NCI-H774 (cell line): ENCODE results near the gene COL4A1.
A peak's percentile ranks its signal among the peaks of the same experiment; 100 is the strongest.

Source experiments
- DNase-seq: peaks from one replicate; lab custom pipeline; 2025; lab: John Stamatoyannopoulos, UW

COL4A1 gene

DNA sequence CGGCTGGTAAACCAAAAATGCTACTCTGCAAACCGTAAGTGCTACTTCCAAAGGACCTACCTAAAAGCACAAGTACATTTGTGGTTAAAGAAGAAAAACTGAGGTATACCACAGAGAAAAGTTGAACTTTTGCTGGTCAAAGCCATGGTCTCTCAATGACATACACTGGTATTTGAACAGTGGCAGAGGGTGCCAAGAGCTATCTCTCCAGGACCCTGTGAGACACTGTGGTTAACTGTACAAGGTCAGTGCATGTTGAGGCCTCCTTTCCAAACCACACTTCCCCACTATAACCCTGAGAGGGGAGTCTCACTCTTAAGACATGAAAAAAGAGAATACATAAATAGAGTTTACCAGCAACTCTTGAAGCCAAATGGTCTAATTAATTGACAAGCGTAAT is 49.5 kb downstream of the COL4A1 start:
- no peak for DNase-seq

DNA sequence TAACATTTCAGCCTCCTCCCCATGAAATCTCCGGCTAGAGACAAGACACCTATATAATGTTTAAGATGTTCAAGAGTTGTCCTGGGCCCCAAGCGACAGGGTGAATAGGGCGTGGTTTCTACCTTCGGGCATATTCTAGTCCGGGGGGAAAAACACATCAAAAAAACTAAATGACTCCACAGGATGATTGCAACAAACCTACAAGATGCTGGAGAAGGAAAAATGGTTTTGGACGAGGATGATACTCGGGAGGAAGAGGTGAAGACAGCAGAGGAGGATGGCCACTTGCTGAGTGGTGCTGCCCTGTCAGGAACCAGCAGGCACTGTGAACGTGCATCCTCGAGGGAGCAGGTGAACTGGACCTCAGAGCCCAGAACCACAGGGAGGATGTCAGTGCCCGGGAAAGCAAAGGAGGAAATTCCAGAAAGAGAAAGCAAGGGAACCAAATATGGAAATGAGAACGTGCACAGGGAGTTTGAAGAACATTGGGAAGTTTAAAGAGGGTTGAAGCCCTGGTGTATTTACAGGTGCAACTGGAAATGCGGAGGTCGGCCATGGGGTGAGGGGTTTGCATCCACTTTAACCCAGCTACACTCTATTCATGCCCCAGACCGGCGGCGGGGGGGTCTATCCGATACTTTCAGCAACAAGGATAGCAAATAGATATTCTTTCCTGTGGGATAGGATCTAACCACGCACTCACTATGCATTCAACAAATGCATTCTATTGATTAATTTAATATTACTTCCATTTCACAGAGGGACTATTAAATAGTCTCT is 50.6 kb downstream of the COL4A1 start:
- DNase-seq: no peak

DNA sequence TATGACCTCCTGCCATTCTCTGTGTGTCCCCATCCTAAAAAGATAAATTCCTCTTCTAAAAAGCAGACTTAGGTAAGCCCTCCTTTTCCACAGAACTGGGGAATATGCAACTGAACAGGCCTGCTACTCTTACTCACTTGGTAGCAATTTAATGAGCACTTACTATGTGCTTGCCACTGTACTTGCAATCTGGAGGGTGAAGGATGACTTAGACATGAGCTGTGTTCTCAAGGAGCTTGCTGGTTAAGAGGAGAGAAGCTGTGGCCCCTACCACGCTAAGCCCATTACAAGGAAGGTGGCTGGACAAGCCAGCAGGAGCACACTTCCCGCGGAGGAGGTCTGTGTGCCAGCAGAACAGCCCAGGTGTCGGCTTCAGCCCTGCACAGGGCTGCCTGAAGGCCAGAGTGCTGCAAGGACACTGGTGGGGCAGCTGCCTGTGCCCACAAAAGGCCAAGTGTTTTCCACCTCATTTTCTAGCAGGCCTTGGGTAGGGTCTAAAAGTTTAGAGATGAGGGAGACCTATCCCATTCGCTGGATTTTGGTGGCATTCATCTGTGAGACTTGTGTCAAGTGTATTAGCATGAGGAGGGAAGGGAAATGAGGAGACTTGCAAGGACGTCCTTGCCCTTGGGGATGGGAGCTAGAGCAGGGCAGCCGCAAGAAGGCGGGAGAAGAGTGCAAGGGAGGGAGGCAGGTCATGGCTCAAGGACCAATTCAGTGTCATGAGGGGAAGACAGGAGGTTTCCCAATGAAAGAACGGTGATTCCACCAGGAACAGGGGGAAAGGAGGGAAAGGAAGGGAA is 52.0 kb downstream of the COL4A1 start:
- no peak for DNase-seq

DNA sequence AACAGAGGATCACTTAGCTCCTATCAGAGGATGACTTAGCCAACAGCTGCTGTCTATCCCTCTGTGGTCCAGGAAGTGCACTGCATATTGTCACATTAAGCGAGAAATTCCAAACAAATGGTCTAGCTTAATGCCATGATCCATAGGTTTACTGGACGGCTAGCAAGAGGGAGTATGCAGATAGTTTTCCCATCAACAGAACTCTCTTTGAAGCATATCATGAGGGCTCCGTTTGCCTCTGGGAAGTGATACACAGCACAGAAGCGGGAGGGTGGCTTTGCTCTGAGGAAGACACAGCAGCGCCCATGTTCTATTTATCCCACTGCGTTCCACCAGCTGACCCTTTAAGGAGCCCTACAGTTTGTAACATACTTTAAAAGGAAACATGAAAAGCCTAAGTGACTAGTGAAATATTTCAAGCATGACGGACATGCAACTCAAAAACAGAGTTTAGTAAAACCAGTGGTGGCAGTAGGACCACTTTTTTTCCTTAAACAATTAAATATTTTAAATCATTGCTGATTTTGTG is 52.7 kb downstream of the COL4A1 start:
- no peak for DNase-seq

DNA sequence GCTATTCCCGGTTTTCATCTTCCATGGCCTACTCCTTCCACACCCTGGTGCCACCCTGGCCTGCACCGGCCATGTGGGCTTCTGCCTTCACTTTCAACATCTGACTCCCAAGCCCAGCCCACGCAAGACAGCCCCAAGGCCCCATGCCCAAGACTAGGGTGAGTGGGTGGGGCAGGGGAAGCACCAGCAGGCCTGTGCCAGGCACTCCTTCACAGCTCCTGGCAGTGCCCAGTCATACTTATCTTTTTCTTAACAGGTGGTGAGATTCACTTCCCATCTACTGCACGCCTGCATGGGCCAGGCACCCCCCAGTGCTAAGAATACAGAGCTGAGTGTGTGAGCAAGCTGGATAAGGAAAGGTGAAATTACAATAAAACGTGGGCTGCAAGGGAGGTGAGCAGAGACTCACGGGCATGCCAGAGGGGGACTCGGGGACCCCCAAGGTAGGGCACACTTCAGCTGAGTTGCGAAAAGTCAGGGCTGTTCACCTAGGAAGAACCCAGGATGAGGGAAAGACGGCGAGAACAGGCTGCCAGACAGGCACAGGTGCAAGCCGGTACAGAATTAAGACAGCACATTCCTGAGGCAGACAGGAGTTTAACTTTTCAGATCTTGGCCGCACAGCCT is 55.7 kb downstream of the COL4A1 start:
- no peak for DNase-seq

DNA sequence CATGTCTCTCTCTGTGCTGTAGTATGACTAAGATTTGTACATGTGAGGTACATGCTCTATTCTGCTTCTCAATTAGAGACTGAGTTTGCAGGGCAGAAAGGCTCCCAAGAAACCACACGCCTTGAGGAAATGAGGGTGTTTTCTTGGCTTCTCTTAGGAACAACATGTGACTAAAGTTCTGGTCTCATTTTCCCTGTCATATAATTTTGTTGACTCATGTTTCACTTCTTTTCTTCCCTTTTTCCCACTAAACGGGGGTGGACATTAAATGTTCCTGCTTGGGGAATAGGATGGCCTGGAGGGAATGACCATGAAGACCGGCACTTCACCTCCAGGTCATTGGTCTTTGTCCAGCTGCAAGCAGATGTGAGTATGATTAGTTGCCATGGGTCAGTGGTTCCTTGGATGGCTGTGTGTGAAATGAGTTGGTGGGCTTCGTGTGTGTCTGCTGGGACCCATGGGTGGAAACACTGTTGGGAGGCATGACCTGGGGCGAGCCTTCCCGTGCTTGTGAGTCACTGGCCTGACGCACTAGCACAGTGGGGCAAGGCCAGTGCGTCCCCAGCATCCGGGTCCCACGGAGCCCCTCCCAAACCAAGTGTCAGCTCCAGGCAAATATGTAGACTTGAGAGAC is 56.6 kb downstream of the COL4A1 start:
- DNase-seq: no peak

DNA sequence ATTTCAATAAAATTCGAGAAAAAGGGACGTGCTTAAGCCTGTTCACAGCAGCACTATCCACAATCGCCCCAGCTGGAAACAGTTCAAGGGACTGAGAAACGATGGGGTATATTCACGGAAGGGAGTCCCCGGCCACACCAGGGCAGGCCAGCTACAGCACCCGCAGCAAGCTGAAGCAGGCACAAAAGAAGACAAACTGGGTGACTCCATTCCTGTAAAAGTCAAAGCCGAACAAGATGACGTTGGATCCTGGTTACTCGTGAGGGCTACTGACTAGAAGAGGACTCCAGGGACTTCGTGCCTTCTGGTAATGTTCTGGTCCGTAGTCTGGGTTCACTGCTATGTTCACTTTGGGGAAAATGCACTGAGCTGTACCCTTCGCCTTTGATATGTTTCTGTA is 57.6 kb downstream of the COL4A1 start:
- DNase-seq: no peak

DNA sequence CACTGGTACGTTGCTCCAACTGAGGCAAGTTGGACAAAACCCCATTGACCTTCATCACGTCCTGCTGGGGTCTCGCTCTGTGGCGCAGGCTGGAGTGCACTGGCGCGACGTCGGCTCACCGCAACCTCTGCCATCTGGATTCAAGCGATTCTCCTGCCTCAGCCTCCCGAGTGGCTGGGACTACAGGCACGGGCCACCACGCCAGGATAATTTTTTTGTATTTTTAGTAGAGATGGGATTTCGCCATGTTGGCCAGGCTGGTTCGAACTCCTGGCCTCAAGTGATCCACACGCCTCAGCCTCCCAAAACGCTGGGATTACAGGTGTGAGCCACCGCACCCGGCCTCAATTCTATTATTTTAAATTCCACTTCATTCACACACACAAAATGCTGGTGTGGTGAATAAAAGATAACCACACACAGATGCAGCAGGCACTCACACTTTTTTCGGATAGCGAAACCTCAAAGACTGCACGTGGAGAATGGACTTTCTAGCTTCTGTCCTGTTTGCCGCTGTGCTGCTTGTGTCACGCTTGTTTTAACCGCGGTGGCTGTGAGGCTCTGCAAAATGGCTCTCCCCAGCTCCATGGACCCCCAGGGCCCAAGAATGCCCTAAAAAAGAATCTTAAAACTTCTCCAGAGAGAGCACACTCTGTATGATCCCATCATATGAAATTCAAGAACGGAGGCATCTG is 58.4 kb downstream of the COL4A1 start:
- DNase-seq: no peak

DNA sequence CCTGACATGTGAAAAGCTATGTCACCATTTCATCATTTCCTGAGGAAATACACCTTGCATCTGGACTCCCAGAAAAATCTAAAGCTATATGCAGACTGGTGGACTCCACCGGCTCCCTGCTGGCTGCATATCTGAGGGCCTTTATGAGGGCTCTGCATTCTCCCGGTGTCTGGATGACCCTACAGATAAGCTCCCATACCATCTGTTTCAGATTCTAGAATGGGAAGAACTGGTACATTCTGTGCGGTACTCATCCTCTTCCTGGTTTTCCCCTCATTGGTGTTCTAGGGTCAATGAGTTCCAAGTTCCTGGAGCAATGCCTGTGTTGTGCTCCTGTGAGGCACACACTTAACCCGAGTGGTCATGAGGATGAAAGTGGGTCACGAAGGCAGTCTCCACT is 60.4 kb downstream of the COL4A1 start:
- DNase-seq: no peak

DNA sequence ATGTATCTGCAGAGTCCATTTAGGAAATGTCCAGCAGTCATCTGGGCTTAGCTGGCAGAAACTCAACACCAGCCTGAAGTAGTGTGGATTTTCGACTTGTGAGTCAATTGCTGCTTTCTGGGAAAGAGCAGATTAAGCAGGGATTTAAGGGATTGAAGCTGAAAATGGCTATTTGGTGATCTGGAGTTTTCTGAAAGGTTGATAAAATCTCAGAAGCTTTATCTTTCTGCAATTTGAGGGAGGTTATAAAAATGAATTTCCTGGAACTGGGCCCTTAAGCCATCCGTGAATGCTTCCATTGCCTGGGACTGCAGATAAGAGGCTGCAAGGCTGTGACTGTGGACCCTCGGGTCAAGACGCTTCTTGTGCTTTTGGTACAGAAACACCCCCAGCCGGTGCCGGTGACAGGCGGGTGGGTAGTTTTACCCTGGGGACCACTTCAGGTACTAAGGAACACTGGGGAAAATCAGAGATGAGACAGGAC is 61.5 kb downstream of the COL4A1 start:
- DNase-seq: no peak

DNA sequence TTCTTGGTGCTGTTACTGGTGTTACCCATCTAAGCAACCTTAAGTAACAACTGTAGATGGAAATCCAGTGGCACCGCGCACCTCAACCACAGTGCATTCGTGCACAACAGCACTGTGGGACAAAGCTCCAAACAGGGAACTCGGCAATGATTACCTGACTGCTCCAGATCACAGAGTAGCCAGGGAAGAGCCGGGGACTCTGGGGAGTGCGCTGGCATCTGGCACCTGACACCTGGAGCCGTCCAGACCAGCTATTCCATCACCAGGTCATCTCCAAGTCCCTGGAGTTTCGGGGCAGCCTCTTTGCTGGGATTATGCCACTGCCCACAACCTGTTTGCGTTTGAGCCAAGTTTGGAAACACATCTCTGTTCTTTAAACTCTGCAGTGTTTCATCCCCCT is 62.0 kb downstream of the COL4A1 start:
- DNase-seq: no peak

DNA sequence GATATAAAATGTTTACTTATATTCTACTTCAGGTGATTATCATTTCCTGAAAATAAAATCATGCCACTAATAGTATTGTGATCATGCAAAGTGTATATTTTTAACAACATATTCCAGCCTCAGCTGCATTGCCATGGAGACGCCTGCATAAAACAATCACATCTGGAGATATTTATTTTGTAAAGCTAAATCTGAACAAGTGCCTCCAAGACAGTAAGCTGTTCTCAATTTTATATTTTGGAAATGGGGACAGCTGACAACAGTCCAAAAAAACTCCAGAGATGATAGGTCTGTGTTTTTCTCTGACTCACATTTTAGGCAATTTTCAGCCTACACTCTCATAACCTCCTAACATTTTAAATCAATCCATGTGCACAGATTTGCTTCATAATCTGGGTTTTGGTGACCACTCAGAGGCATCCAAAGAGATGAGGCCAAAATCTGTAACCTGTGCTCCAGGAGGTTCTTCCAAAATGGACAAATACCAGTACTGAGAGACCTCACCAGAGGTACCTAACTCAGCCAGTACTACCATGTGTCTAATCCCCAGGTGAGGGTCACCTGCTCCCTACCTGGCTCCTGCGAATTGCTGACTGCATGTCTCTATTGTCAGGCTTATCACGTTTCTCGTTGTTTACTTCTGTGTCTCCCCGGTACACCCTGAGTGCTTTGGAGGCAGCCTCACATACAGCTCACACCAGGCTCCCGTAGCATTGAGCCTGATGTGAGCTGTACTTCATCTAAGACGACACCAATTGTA is 62.7 kb downstream of the COL4A1 start:
- peak; percentile 73 for DNase-seq

DNA sequence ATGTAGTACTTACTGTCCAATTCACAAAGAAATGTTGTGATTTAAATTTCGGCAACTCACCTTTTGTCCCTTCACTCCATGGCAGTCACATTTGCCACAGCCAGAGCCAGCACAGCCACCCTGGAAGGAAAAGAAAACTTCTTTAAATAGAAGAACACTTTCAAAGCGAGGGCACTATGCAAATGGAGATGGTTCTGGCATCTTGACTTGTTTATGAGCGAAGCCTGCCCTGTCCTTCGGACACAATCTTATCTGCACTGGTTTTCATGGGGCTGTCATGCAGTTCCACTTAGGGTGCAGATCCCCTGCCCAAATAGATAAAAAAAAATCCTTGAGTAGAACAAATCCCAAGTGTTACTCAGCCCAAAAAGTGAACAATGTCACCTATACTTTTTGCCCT is 64.3 kb downstream of the COL4A1 start:
- no peak for DNase-seq

DNA sequence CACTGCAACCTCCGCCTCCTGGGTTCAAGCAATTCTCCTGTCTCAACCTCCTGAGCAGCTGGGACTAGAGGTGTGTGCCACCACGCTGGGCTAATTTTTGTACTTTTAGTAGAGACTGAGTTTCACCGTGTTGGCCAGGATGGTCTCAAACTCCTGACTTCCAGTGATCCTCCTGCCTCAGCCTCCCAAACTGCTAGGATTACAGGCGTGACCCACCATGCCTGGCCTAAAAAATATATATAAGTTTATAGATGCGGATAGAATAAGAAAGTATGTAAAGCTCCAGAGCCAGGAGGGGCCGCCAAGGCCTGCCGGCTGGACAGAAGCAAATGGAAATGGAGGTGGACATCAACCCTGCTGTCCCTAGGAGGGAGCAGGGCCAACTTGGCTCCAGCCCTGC is 66.0 kb downstream of the COL4A1 start:
- DNase-seq: no peak

DNA sequence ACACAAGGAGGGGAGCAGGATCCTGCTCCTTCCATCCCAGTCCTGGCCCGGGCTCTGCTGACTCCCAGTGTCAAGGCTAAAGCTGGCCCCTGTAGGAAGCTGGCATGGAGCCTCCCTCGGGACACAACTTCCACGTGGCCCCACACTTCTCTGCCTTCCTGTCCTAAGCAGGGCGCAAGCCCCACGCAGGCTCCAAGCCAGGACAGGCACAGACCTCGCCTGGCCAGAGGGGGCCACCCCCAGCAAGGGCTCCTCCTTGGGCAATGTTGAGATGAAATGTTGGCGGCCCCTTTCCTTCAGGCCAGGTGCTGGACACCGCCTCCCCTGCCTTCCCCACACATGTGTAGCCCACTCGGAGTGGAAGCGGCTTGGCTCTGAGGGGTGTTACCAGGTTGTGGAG is 66.6 kb downstream of the COL4A1 start:
- DNase-seq: no peak

DNA sequence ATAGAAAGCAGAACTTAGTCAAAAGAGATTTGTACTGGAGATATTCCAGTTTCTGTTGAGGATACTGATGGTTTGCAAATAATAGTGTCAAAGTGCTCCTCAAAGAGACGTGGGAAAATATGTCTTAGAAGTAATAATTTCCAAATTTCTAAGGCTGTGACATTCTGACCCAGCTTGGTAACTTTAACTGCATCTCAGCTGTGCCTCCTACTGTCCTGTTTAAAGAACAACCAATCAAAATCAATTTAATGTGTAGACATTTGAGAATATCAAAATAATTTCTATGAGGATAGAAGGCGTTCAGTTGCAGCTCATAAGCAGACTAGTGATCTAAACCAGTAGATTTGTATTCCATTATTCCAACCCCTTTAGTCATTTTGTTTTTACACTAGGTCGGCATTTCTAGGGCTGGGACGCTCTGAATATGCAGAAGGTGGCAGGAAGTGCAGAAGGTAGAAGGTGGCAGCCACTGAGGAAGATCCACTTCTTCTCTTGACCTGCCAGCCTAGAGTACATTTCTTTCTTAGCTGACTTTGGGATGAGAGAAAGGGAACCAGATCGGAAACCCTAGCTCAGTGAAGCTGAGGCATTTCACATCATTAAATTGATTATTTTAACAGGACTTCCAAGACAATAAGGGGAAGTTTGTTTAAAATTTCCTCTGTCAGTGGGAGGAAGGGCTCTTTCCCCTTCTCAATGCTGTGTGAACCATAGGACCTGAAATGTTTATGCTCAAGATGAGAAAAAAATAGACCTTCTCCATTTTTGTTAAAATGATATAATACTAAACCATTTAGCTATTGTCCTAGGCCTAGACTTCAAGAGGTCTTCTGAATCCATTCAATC is 67.5 kb downstream of the COL4A1 start:
- DNase-seq: no peak

DNA sequence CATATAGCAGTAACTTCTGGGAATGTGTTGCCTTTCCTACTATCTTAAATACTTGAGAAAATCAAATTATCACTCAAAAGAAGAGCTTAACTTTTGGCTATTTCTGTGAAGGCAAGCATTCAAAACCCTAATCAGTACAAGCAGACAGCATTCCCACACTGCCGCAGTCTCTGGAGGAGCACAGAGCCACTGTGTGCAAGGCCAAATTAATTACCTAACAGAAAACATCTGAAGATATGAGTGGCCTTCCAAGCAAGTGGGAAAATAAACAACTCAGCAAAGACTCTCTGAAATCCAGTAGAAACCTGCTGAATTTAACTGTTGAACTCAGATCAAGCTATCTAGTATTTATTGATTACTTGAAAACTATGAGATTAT is 68.2 kb downstream of the COL4A1 start:
- no peak for DNase-seq

DNA sequence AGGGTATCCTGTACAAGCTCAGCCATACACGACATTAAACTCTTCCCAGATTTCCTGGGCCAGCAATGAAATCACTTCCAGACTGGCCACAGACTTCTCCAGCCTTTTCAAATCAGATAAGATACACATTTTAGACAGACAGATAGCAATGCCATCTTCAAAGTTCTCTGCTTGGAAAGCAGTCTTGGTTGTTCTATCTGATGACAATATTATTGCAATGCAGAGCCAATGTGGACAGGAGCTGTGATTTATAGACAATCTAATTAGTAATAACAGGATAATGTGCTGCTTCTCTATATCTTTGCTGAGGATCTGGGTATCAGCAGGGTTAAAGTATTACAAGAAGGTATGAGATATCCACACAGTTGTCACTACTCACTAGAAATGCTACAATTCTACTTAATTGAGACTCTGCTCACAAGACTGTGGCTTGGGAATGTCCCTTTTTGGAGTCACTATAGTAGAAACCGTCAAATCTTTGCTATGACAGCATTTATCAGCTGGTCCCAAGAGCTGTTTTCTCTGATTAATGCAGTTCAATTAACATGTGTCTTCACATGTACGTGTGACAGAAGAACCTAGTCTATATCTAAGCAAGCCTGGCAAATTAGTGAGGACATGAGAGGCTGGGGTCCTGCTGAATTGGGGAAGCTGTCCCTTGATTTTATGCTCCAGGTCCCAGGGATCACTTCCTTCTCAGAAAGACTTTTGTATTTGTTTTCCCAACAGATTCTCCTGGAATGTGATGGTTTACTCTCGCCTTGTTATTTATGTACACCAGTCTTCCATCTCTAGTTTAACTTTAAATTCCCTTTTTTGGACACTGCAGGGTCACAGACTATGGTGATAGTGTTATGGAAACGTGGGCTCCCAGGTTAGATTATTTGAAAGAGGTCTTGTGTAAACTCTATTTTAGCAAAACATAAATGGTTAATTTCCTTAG is 68.8 kb downstream of the COL4A1 start:
- no peak for DNase-seq

DNA sequence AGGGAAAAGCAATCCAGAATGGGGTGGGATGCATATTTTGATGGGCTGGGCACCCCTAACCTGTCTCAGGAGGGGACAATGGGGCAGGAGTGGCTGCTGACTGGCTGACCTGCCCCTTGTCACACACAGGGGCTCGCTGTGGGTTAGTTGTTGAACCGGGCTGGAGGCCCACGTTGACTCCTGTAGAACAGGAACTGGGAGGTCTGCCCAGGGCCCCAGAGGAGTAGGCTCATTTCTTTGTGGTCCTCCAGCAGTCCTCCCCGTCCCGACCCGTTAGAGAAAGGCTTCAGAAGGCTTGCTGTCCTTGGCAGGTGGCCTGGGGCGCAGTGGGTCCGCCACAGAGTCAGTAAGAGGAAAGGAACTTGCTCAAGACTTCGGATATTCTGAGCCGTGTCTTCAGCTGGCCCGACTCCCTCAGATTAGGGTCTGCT is 70.1 kb downstream of the COL4A1 start:
- DNase-seq: no peak
